ENCODE results near the gene ABLIM2.
"Not testable (repeated sequence)": the region's sequence is repeated elsewhere in the genome, so short reads cannot be mapped to it uniquely, and the experiment has no call there.

DNA sequence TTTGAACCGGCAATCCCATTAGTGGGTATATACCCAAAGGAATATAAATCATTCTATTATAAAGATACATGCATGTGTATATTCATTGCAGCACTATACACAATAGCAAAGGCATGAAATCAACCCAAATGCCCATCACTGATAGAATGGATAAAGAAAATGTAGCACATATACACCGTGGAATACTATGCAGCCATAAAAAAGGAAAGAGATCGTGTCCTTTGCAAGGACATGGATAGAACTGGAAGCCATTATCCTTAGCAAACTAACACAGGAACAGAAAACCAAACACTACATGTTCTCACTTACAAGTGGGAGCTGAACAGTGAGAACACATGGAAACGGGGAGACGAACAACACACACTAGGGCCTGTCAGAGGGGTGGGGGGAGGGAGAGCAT lies 18.9 kb downstream of the ABLIM2 start:
- TF ChIP-seq, protein P1, sequence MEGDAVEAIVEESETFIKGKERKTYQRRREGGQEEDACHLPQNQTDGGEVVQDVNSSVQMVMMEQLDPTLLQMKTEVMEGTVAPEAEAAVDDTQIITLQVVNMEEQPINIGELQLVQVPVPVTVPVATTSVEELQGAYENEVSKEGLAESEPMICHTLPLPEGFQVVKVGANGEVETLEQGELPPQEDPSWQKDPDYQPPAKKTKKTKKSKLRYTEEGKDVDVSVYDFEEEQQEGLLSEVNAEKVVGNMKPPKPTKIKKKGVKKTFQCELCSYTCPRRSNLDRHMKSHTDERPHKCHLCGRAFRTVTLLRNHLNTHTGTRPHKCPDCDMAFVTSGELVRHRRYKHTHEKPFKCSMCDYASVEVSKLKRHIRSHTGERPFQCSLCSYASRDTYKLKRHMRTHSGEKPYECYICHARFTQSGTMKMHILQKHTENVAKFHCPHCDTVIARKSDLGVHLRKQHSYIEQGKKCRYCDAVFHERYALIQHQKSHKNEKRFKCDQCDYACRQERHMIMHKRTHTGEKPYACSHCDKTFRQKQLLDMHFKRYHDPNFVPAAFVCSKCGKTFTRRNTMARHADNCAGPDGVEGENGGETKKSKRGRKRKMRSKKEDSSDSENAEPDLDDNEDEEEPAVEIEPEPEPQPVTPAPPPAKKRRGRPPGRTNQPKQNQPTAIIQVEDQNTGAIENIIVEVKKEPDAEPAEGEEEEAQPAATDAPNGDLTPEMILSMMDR (conservative IDR thresholded peaks at IDR 0.05; ENCODE audit: low read depth, low read length): not testable (repeated sequence)
- TF ChIP-seq POLR2A, CEBPB, SMC3, BHLHE40, CHD1 (IDR thresholded peaks at IDR 0.05; ENCODE audit: low read depth, low read length): not testable (repeated sequence)
